Type B pancreatic cell (in vitro differentiated cells): ENCODE measurements around the gene TMC4. TPM values are rescaled to one million over a fixed set of nuclear protein-coding genes. Genes with fewer than 3 reads are reported as not detected.

ENCODE experiments used
- DNase-seq: peaks from one replicate; pipeline ENCODE4 v3.0.0; 2021; ENCODE audit warnings: mixed read lengths; ENCODE audit not compliant: unreplicated experiment; ENCODE audit errors: extremely low spot score
- H3K27ac Mint-ChIP-seq: 2 replicates; pipeline ENCODE4 v1.8.0; 2021; ENCODE audit warnings: mild to moderate bottlenecking, mixed read lengths
- H3K27me3 Mint-ChIP-seq: 2 replicates; pipeline ENCODE4 v1.8.0; 2021; ENCODE audit warnings: mixed read lengths
- H3K36me3 Mint-ChIP-seq: 2 replicates; pipeline ENCODE4 v1.8.0; 2021; ENCODE audit warnings: mixed read lengths
- H3K4me1 Mint-ChIP-seq: one replicate; pipeline ENCODE4 v1.8.0; 2021; ENCODE audit warnings: mixed read lengths; ENCODE audit not compliant: unreplicated experiment
- H3K4me3 Mint-ChIP-seq: 2 replicates; pipeline ENCODE4 v1.8.0; 2021; ENCODE audit warnings: mild to moderate bottlenecking, mixed read lengths
- H3K9me3 Mint-ChIP-seq: 2 replicates; pipeline ENCODE4 v1.8.0; 2021; ENCODE audit warnings: mixed read lengths
- CTCF ChIP-seq: fragments of 200-600 bp; sonication (generic); conservative IDR thresholded peaks from 2 replicates; pipeline ENCODE4 v1.5.0; 2021; ENCODE audit warnings: antibody characterized with exemption, mild to moderate bottlenecking
- total RNA-seq: library from RNA; stranded (reverse); gene quantifications from 2 replicates; pipeline ENCODE4 v1.2.1, GENCODE V29; 2021; ENCODE audit warnings: low replicate concordance

Gene TMC4
- total RNA-seq, 1 donor from 2014 or later = 24.2 TPM

GRCh38 chr19:54156490-54156889, 16.5 kb downstream of the TMC4 start:
- Mint-ChIP-seq H3K4me3 (peak overlapping the region; percentile 81), H3K36me3 (peaks cover 17% of the 10 kb centered on the region), H3K27ac (peak overlapping the region; percentile 92), H3K27me3 (no peaks in the 10 kb centered on the region), H3K4me1 (peaks cover 17% of the 10 kb centered on the region), H3K9me3 (no peaks in the 10 kb centered on the region)
- DNase-seq = no peak
- no peak for TF ChIP-seq CTCF

- Mint-ChIP-seq H3K4me3 (no peak overlapping the region), H3K27ac (peak overlapping the region; percentile 59), H3K9me3 (no peaks in the 10 kb centered on the region), H3K36me3 (peaks cover 20% of the 10 kb centered on the region), H3K4me1 (peaks cover 13% of the 10 kb centered on the region), H3K27me3 (no peaks in the 10 kb centered on the region)
- no peak for TF ChIP-seq CTCF
- DNase-seq = no peak
These were observed 17.3 kb downstream of the TMC4 start for GRCh38 chr19:54155694-54156093.

GRCh38 chr19:54154603-54155345, 18.2 kb downstream of the TMC4 start:
- Mint-ChIP-seq H3K4me3 (peak overlapping the region; percentile 25), H3K27ac (peak overlapping the region; percentile 9), H3K4me1 (peaks cover 5% of the 10 kb centered on the region), H3K27me3 (no peaks in the 10 kb centered on the region), H3K36me3 (peaks cover 23% of the 10 kb centered on the region), H3K9me3 (no peaks in the 10 kb centered on the region)
- no peak for DNase-seq
- TF ChIP-seq CTCF = no peak

- H3K4me3 Mint-ChIP-seq = peak overlapping the region; percentile 25
- peaks cover 24% of the 10 kb centered on the region for H3K36me3 Mint-ChIP-seq
These were observed 19.1 kb downstream of the TMC4 start for GRCh38 chr19:54153731-54154326.

GRCh38 chr19:54152878-54153524, 20.0 kb downstream of the TMC4 start:
- H3K4me3 Mint-ChIP-seq = no peak overlapping the region
- H3K36me3 Mint-ChIP-seq = peaks cover 25% of the 10 kb centered on the region
- no peaks in the 10 kb centered on the region for H3K4me1 Mint-ChIP-seq
- no peak for TF ChIP-seq CTCF
- H3K27ac Mint-ChIP-seq = no peak overlapping the region
- H3K27me3 Mint-ChIP-seq = no peaks in the 10 kb centered on the region
- H3K9me3 Mint-ChIP-seq = no peaks in the 10 kb centered on the region
- no peak for DNase-seq

More at GRCh38 chr19:54153731-54154326, 19.1 kb downstream of the TMC4 start:
- DNase-seq = no peak
- H3K9me3 Mint-ChIP-seq = no peaks in the 10 kb centered on the region
- H3K4me1 Mint-ChIP-seq = no peaks in the 10 kb centered on the region
- no peak for TF ChIP-seq CTCF
- H3K27ac Mint-ChIP-seq = no peak overlapping the region
- H3K27me3 Mint-ChIP-seq = no peaks in the 10 kb centered on the region
